T-helper 1 cell treated with Interleukin-12 subunit alpha and Interleukin-12 subunit beta and Interleukin-4 antibody, amounts not matched to agents 30 μg/mL and 1 μg/mL, for 36 hours (primary cell): Measurements from ENCODE around the gene ARX.

Source experiments
- H3K27ac Mint-ChIP-seq: one replicate; pipeline ENCODE4 v1.8.0; 2021; ENCODE audit warnings: mild to moderate bottlenecking, mixed read lengths
- H3K27me3 Mint-ChIP-seq: one replicate; pipeline ENCODE4 v1.8.0; 2021; ENCODE audit warnings: low read depth, mixed read lengths
- H3K36me3 Mint-ChIP-seq: one replicate; pipeline ENCODE4 v1.8.0; 2021; ENCODE audit warnings: low read depth, mixed read lengths
- H3K4me1 Mint-ChIP-seq: one replicate; pipeline ENCODE4 v1.8.0; 2021; ENCODE audit warnings: low read depth, mixed read lengths
- H3K4me3 Mint-ChIP-seq: one replicate; pipeline ENCODE4 v1.8.0; 2021; ENCODE audit warnings: mild to moderate bottlenecking, moderate library complexity, mixed read lengths
- H3K9me3 Mint-ChIP-seq: one replicate; pipeline ENCODE4 v1.8.0; 2021; ENCODE audit warnings: mixed read lengths

The ARX gene

DNA sequence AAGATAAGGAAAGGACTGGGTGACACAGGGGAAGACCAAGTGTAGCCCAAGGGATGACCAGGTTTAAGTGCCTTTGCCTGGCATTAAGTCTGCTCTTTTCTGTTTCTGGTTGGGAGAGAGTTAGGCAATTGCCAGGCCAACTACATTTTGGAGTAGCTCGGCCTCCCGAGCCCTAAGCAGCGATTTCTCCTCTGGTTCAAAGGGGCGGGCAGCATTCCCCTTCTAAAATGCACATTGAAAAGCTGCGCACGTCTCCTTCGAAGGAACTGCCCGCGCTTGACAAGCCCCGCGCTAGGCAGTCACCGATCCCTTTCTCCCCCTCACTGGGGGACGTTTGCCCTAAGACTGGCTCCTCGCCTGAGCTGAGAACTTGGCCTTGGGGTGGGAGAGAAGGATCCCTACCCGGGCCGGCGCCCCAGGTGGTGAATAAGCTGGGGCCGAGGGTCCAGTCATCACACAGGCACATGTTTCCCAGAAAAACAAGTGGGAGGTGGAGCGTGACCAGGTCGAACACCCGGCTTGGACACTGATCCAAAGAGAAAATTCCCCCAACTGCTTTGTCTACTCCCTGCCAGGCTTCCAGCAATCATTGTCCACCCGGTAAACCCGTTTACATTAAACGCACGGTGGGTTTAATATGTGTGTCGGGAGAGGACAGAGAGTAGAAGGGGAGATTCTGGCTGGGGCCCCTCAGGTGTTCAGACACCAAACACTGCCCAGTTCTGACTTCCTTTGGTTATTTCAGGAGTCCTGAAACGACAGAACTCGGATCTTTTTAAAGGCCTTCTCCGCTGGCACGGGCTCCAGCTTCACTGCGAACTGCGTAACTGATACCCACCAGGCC, 4.0 kb downstream of the ARX start:
- H3K27me3 Mint-ChIP-seq, result peaks cover 76% of the 10 kb centered on the region
- no peak overlapping the region for H3K4me3 Mint-ChIP-seq
- H3K27ac Mint-ChIP-seq, result no peak overlapping the region

DNA sequence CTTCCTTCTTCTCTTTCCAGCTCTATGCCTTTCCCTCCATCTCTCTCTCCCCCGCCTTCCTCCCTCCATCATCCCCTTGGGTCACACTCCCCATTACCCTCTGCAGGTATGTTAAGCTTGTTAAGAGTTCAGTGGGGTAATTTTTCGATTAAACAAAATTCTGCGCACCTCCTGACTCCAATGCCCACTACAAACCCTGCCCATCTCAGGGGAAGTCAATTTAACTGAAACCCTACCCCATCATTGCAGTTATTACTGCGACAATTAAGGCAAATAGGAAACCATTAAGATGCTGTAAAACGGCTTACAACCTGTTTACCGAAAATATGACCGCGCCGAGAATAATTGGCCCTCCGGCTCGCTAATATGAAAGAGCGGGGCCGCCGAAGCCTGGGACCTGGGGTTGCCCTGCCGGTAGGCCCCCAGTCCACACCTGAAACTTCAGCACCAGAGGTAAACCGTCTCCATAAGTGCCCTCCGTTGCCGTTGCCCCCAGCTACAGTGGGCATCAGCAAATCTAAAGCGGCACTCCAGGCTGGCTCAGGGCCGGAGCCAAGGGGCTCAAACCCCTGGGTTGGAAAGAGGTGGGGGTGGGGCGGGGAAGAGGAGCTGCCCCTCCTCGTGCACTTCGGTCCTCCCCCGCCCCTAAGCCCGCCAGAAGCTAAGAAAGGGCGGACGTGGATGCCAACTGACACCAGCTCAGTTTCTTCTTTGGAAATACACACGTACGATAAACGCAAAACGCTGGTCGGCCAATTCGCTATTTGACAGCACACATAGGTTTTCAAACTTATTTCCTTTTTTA, 4.8 kb downstream of the ARX start:
- Mint-ChIP-seq H3K27me3 (peaks cover 76% of the 10 kb centered on the region), H3K36me3 (peaks cover 4% of the 10 kb centered on the region), H3K27ac (no peak overlapping the region), H3K4me1 (peaks cover 11% of the 10 kb centered on the region), H3K9me3 (no peaks in the 10 kb centered on the region), H3K4me3 (no peak overlapping the region)

More for the DNA sequence above, 4.0 kb downstream of the ARX start:
- Mint-ChIP-seq H3K4me1 (peaks cover 4% of the 10 kb centered on the region), H3K9me3 (no peaks in the 10 kb centered on the region), H3K36me3 (peaks cover 2% of the 10 kb centered on the region)

GRCh38 chrX:25009407-25009806, 6.4 kb downstream of the ARX start:
- Mint-ChIP-seq H3K27ac (no peak overlapping the region), H3K9me3 (no peaks in the 10 kb centered on the region), H3K4me1 (peaks cover 11% of the 10 kb centered on the region), H3K36me3 (peaks cover 4% of the 10 kb centered on the region), H3K4me3 (no peak overlapping the region), H3K27me3 (peaks cover 69% of the 10 kb centered on the region)

- peaks cover 74% of the 10 kb centered on the region for H3K27me3 Mint-ChIP-seq
- no peaks in the 10 kb centered on the region for H3K9me3 Mint-ChIP-seq
- peaks cover 4% of the 10 kb centered on the region for H3K36me3 Mint-ChIP-seq
- peak overlapping the region; percentile 21 for H3K4me3 Mint-ChIP-seq
- peaks cover 14% of the 10 kb centered on the region for H3K4me1 Mint-ChIP-seq
- no peak overlapping the region for H3K27ac Mint-ChIP-seq
Measured at GRCh38 chrX:25007059-25008053, 8.4 kb downstream of the ARX start.

DNA sequence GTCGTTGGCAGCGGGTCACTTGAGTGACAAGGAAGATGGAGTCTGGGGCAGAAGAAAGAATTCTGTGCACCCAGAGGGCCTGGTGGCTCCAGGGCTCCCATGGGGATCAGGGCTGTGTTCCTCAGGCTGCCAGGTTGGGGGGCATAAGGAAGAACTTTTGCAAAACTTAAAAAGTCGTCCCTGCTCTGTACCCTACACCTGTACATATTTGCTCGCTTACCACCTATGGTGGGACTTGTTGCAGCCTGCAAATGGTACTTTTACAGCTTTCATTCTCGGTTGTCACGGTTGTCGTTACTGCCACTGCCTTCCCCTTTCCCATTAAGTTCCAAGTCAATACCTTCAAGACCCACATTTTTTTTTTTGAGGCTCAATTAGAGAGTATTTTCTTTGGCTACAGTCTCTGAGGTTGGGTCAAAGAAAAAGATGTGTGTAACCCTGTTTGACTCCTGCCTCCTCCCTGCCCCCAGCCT, 9.1 kb downstream of the ARX start:
- Mint-ChIP-seq H3K27me3 (peaks cover 71% of the 10 kb centered on the region), H3K4me3 (peak overlapping the region; percentile 21)

GRCh38 chrX:25005382-25006185, 10.2 kb downstream of the ARX start:
- Mint-ChIP-seq H3K36me3 (peaks cover 4% of the 10 kb centered on the region), H3K9me3 (no peaks in the 10 kb centered on the region), H3K27ac (peak overlapping the region; percentile 49), H3K4me3 (peak overlapping the region; percentile 25), H3K27me3 (peaks cover 65% of the 10 kb centered on the region), H3K4me1 (peaks cover 14% of the 10 kb centered on the region)

More for the DNA sequence above, 9.1 kb downstream of the ARX start:
- Mint-ChIP-seq H3K9me3 (no peaks in the 10 kb centered on the region), H3K4me1 (peaks cover 14% of the 10 kb centered on the region), H3K36me3 (peaks cover 4% of the 10 kb centered on the region), H3K27ac (peak overlapping the region; percentile 59)

GRCh38 chrX:25005034-25005381, 10.8 kb downstream of the ARX start:
- Mint-ChIP-seq H3K36me3 (peaks cover 4% of the 10 kb centered on the region), H3K27ac (no peak overlapping the region), H3K27me3 (peaks cover 60% of the 10 kb centered on the region)

GRCh38 chrX:25004485-25005032, 11.2 kb downstream of the ARX start:
- Mint-ChIP-seq H3K9me3 (no peaks in the 10 kb centered on the region), H3K4me1 (peaks cover 14% of the 10 kb centered on the region), H3K27ac (no peak overlapping the region), H3K27me3 (peaks cover 55% of the 10 kb centered on the region), H3K4me3 (peak overlapping the region; percentile 28), H3K36me3 (peaks cover 4% of the 10 kb centered on the region)

More at GRCh38 chrX:25005034-25005381, 10.8 kb downstream of the ARX start:
- no peak overlapping the region for H3K4me3 Mint-ChIP-seq
- H3K9me3 Mint-ChIP-seq, result no peaks in the 10 kb centered on the region
- peaks cover 14% of the 10 kb centered on the region for H3K4me1 Mint-ChIP-seq

GRCh38 chrX:25004040-25004439, 11.7 kb downstream of the ARX start:
- Mint-ChIP-seq H3K4me3 (peak overlapping the region; percentile 32), H3K4me1 (peaks cover 14% of the 10 kb centered on the region), H3K36me3 (peaks cover 4% of the 10 kb centered on the region), H3K27me3 (peaks cover 50% of the 10 kb centered on the region), H3K27ac (peak overlapping the region; percentile 67), H3K9me3 (no peaks in the 10 kb centered on the region)

DNA sequence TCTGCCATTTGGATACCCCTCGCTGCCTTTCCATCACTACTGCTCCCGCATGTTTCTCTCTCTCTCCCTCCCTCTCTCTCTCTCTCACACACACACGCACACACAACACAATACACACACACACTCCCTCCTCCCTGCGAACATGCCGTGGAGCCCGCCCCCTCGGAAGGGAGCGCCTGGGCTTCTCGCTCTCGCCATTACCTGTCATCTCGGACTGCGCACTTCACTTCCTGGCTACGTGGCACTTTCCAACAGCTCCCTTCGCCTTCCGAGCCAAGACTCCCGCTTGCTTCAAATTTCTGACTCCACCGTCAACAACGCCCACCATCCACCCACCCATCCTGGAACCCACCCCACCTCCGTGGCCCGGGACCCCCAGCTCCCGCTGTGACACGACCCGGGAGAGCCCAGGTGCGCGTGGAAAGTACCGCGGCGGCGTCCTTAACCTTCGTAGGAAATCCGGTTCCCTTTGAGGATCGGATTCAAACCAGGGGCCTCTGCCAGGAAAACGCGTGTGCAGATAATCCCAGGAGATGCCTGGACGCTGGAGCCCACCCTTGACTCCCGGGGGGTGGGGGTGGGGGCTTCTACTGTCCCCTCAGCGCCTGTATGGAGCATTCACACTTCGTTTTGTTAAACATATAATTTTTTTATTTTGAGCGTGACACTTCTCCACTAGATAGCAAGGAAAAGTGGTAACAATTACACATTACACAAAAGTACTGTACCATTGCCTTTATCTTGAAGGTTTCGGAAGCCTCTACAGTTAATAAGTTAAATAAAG, 12.5 kb downstream of the ARX start:
- H3K27ac Mint-ChIP-seq, result no peak overlapping the region
- H3K4me3 Mint-ChIP-seq, result peak overlapping the region; percentile 87
- H3K4me1 Mint-ChIP-seq, result peaks cover 14% of the 10 kb centered on the region
- peaks cover 45% of the 10 kb centered on the region for H3K27me3 Mint-ChIP-seq
- H3K9me3 Mint-ChIP-seq, result no peaks in the 10 kb centered on the region
- H3K36me3 Mint-ChIP-seq, result peaks cover 4% of the 10 kb centered on the region

DNA sequence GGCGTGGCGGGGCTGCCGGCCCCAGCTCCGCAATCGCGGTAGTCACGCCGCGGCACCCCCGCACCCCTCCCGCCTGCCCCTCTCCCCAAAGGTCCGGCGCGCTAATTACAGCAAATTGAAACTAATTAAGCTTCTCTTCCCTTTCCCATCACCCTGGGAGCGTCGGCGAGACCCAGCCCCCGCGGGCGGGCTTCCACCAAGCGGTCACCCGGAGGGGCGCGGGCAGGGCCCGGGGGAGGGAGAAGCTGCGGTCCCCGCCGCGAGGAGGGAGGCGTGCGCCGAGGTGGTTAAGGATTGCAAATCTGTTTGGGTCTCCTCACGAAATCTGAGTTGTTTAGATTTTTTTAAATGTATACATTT, 13.1 kb downstream of the ARX start:
- Mint-ChIP-seq H3K9me3 (no peaks in the 10 kb centered on the region), H3K27ac (no peak overlapping the region), H3K27me3 (peaks cover 39% of the 10 kb centered on the region), H3K36me3 (peaks cover 4% of the 10 kb centered on the region), H3K4me3 (peak overlapping the region; percentile 87), H3K4me1 (peaks cover 14% of the 10 kb centered on the region)

DNA sequence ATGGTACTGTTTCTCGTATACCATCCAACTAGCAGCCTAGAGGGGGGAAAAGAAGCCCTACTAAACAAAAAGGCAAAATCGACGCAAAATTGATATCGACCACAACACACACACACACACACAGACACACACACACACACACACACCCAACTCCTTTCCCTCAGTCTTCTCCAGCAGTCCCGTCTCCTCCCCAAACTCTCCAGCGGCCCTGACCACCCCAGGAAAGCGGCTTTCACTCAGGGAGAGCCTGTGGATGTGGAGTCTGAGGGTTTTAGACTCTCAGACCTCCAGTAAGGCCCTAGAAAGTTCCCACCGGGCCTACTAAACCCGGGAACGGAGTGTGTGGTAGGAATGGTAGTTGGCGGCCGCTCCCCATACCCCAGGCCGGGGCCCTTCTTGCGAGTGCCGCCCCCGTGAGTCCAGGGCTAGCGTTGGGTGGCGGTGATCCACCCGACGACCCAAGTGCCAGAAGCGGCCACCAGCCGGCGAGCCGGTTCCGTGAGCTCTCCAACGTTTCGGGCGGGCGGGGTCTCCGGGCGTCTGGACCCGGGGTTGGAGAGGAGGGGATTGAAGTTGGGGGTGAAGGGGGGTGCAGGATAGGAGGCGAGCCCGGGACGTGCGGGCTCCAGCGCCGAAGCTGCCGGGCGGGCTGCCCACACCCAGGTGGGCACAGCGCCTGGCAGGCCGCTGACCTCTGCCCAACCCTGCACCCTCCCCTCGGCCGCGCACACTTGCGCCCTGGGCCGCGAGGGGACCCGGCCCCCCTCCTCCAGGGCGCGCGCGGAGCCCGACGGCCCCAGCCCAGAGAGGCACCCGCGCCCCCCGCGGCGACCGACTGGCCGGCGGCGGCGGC, 13.7 kb downstream of the ARX start:
- H3K27ac Mint-ChIP-seq, result no peak overlapping the region

More for the DNA sequence above, 13.7 kb downstream of the ARX start:
- H3K36me3 Mint-ChIP-seq, result peaks cover 4% of the 10 kb centered on the region
- no peaks in the 10 kb centered on the region for H3K9me3 Mint-ChIP-seq
- peaks cover 37% of the 10 kb centered on the region for H3K27me3 Mint-ChIP-seq
- peaks cover 14% of the 10 kb centered on the region for H3K4me1 Mint-ChIP-seq
- no peak overlapping the region for H3K4me3 Mint-ChIP-seq
